GM21360 (cell line): ENCODE results near the gene ECI1.

Experiments used
- ATAC-seq: cut with Tn5 transposase; IDR thresholded peaks from one replicate; pipeline ENCODE4 v1.9.1; 2021; ENCODE audit warnings: mild to moderate bottlenecking, moderate library complexity; ENCODE audit not compliant: unreplicated experiment

ECI1 gene

GRCh38 chr16:2197765-2198164, 53.6 kb downstream of the ECI1 start:
- ATAC-seq = no peak

GRCh38 chr16:2196981-2197511, 54.3 kb downstream of the ECI1 start:
- ATAC-seq = no peak

- ATAC-seq = no peak
Measured at GRCh38 chr16:2196162-2196980, 55.0 kb downstream of the ECI1 start, which contains the start of gene CASKIN1. Gene CASKIN1 (minus strand): TSS chr16:2196605. CDS start chr16:2196432, 173 bp downstream.

GRCh38 chr16:2195322-2196161, 55.8 kb downstream of the ECI1 start:
- ATAC-seq = no peak

GRCh38 chr16:2194852-2195321, 56.5 kb downstream of the ECI1 start:
- no peak for ATAC-seq

- no peak for ATAC-seq
Measured at GRCh38 chr16:2194166-2194834, 57.1 kb downstream of the ECI1 start.

GRCh38 chr16:2191446-2191706, 60.0 kb downstream of the ECI1 start:
- no peak for ATAC-seq

GRCh38 chr16:2190659-2191445, 60.5 kb downstream of the ECI1 start:
- no peak for ATAC-seq

GRCh38 chr16:2190002-2190658, 61.3 kb downstream of the ECI1 start:
- no peak for ATAC-seq
